ENCODE data around the gene ZNF3.

The ZNF3 gene

GRCh38 chr7:100119072-100119969 lies 37.8 kb upstream of the ZNF3 start, which contains the start of the genes CNPY4 and TAF6:
CNPY4 (plus strand) TSS chr7:100119634; CDS start chr7:100119745, 111 bp downstream.
TAF6 (minus strand) TSS chr7:100119358; CDS start chr7:100114209, 5,149 bp downstream.
- no peak for TF ChIP-seq CTCF (IDR thresholded peaks at IDR 0.05; ENCODE audit: control insufficient read depth, insufficient read depth, low read depth, low read length, missing control alignments)
- peak; percentile 87 for DNase-seq (ENCODE audit: low read depth)
- H3K4me3 ChIP-seq (ENCODE audit: control insufficient read depth, low read depth, low read length): peak within 1 kb of the TSS; percentile 98

- H3K4me3 ChIP-seq (ENCODE audit: control insufficient read depth, low read depth, low read length): peak overlapping the region; percentile 98
- DNase-seq (ENCODE audit: low read depth): no peak
- no peak for TF ChIP-seq CTCF (IDR thresholded peaks at IDR 0.05; ENCODE audit: control insufficient read depth, insufficient read depth, low read depth, low read length, missing control alignments)
Measured at GRCh38 chr7:100118388-100119071, 37.0 kb upstream of the ZNF3 start.

- DNase-seq (ENCODE audit: low read depth): no peak
- no peak overlapping the region for H3K4me3 ChIP-seq (ENCODE audit: control insufficient read depth, low read depth, low read length)
- TF ChIP-seq CTCF (IDR thresholded peaks at IDR 0.05; ENCODE audit: control insufficient read depth, insufficient read depth, low read depth, low read length, missing control alignments): no peak
Measured at GRCh38 chr7:100115026-100115425, 33.5 kb upstream of the ZNF3 start.

GRCh38 chr7:100111914-100112313 lies 30.4 kb upstream of the ZNF3 start:
- H3K4me3 ChIP-seq (ENCODE audit: control insufficient read depth, low read depth, low read length): no peak overlapping the region
- no peak for DNase-seq (ENCODE audit: low read depth)
- TF ChIP-seq CTCF (IDR thresholded peaks at IDR 0.05; ENCODE audit: control insufficient read depth, insufficient read depth, low read depth, low read length, missing control alignments): no peak

- no peak for DNase-seq (ENCODE audit: low read depth)
- no peak overlapping the region for H3K4me3 ChIP-seq (ENCODE audit: control insufficient read depth, low read depth, low read length)
- TF ChIP-seq CTCF (IDR thresholded peaks at IDR 0.05; ENCODE audit: control insufficient read depth, insufficient read depth, low read depth, low read length, missing control alignments): no peak
Measured at GRCh38 chr7:100111156-100111555, 29.6 kb upstream of the ZNF3 start.

GRCh38 chr7:100109521-100110163 lies 28.1 kb upstream of the ZNF3 start:
- H3K4me3 ChIP-seq (ENCODE audit: control insufficient read depth, low read depth, low read length): no peak overlapping the region
- no peak for TF ChIP-seq CTCF (IDR thresholded peaks at IDR 0.05; ENCODE audit: control insufficient read depth, insufficient read depth, low read depth, low read length, missing control alignments)
- no peak for DNase-seq (ENCODE audit: low read depth)

All from AG09309 (cell line).